Central memory CD8-positive, alpha-beta T cell (primary cell): ENCODE data around the gene CCL13.

Experiments
- ATAC-seq: fragments of 150-1000 bp; cut with Tn5 transposase; replicated peaks from 2 replicates; pipeline ENCODE4 v1.10.0; 2022; ENCODE audit warnings: mild to moderate bottlenecking, moderate FRiP score, moderate number of reproducible peaks; ENCODE audit not compliant: poor library complexity, severe bottlenecking; ENCODE audit errors: extremely low read depth
- DNase-seq, 2 donors: peaks; one replicate each; pipeline ENCODE4 v3.0.0; 2021; ENCODE audit warnings: low spot score in 2 of 2
- H3K27ac Mint-ChIP-seq: one replicate; pipeline ENCODE4 v1.8.0; 2022; ENCODE audit warnings: low read depth, mild to moderate bottlenecking, moderate library complexity, mixed read lengths
- H3K27me3 Mint-ChIP-seq: one replicate; pipeline ENCODE4 v1.8.0; 2022; ENCODE audit warnings: mixed read lengths
- H3K36me3 Mint-ChIP-seq: one replicate; pipeline ENCODE4 v1.8.0; 2022; ENCODE audit warnings: mild to moderate bottlenecking, moderate library complexity, mixed read lengths; ENCODE audit not compliant: insufficient read depth
- H3K4me1 Mint-ChIP-seq: one replicate; pipeline ENCODE4 v1.8.0; 2022; ENCODE audit warnings: mixed read lengths
- H3K4me3 Mint-ChIP-seq: one replicate; pipeline ENCODE4 v1.8.0; 2022; ENCODE audit warnings: mild to moderate bottlenecking, moderate library complexity, mixed read lengths
- H3K9me3 Mint-ChIP-seq: one replicate; pipeline ENCODE4 v1.8.0; 2022; ENCODE audit warnings: mixed read lengths

Gene CCL13

DNA sequence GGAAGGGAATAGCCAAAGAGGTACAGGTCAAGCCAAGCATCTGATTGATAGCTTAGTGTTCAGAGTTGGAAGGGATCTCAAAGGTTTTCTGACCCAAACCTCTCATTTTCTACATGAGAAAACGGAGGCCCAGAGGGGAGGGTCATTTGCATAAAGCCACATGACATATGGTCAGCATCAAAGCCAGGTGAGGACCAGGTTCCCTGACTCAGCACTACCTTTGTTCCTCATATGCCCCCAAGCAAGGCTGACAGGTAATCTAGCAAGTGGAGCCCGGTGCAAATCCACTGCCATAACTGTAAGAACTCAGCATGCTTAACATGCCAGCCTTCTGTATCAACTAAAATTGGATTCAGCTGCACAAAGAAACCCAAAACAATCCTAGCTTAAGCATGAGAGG is 35.0 kb downstream of the CCL13 start:
- H3K4me1 Mint-ChIP-seq, result peaks cover 6% of the 10 kb centered on the region
- peaks cover 1% of the 10 kb centered on the region for H3K36me3 Mint-ChIP-seq
- no peaks in the 10 kb centered on the region for H3K9me3 Mint-ChIP-seq
- DNase-seq, result no peak
- no peak overlapping the region for H3K4me3 Mint-ChIP-seq
- H3K27ac Mint-ChIP-seq, result no peak overlapping the region
- H3K27me3 Mint-ChIP-seq, result peaks cover 8% of the 10 kb centered on the region
- ATAC-seq, result no peak

DNA sequence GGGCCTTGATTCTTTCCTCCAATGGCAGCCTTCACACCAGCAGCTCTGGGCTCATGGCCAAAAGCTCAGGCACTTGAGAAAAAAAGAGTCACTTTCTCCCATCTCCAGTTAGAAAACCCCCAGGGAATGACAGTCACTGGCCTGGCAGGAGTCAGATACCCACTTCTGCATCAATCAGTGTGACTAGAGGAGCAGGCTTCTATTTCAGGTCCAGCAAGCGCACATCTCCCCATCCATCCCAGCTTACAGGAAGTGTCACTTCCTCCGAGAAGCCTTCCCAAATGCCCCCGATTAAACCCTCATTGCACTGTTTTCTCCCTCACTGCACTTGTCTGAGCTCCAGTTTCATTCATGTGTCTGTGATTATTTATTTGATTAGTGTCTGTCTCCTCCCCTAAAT is 37.1 kb downstream of the CCL13 start:
- peaks cover 13% of the 10 kb centered on the region for H3K27me3 Mint-ChIP-seq
- peaks cover 1% of the 10 kb centered on the region for H3K36me3 Mint-ChIP-seq
- H3K27ac Mint-ChIP-seq, result no peak overlapping the region
- no peak overlapping the region for H3K4me3 Mint-ChIP-seq
- DNase-seq (no peak), ATAC-seq (no peak)
- H3K4me1 Mint-ChIP-seq, result peaks cover 6% of the 10 kb centered on the region
- H3K9me3 Mint-ChIP-seq, result no peaks in the 10 kb centered on the region

DNA sequence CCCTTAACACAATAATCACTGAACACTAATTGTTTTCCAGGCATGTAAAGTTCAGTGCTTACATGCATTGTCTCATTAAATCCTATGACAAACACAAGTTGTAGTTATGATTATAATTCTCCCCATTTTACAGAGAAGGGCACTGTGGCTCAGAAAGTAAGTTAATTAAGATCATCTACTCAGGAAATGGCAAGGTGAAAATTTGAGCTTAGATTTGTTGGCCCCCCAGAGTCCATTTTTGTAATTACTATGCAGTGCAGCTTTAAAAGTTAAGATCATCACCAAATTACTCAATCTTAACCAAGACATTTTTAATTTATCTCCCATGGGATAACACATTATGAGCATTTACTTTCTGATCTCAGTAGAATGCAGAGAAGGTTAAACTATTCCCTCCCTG is 41.0 kb downstream of the CCL13 start:
- ATAC-seq, result no peak
- Mint-ChIP-seq H3K4me3 (no peak overlapping the region), H3K9me3 (no peaks in the 10 kb centered on the region), H3K4me1 (no peaks in the 10 kb centered on the region), H3K36me3 (no peaks in the 10 kb centered on the region), H3K27ac (no peak overlapping the region), H3K27me3 (peaks cover 13% of the 10 kb centered on the region)
- DNase-seq, result no peak

DNA sequence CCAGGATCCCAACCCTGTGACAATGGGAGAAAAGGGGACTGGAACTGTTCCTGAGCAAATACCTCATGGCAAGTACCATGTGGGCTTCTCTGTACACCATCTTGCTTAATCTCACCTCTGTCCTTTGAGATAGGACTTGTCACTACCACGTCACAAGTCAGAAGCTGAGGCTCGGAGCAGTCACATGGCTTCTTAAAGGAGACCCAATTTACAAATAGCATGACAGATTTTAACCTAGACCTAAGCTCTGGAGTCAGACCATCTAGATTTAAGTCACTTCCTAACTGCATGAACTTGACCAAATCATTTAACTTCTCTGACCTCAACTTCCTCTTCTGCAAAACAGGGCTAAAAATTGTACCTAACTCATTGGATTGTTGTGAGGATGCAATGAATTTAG is 42.7 kb downstream of the CCL13 start:
- no peak overlapping the region for H3K27ac Mint-ChIP-seq
- no peak overlapping the region for H3K4me3 Mint-ChIP-seq
- ATAC-seq, result peak; percentile 19
- no peak for DNase-seq
- no peaks in the 10 kb centered on the region for H3K9me3 Mint-ChIP-seq
- no peaks in the 10 kb centered on the region for H3K4me1 Mint-ChIP-seq
- no peaks in the 10 kb centered on the region for H3K36me3 Mint-ChIP-seq
- H3K27me3 Mint-ChIP-seq, result peaks cover 13% of the 10 kb centered on the region

DNA sequence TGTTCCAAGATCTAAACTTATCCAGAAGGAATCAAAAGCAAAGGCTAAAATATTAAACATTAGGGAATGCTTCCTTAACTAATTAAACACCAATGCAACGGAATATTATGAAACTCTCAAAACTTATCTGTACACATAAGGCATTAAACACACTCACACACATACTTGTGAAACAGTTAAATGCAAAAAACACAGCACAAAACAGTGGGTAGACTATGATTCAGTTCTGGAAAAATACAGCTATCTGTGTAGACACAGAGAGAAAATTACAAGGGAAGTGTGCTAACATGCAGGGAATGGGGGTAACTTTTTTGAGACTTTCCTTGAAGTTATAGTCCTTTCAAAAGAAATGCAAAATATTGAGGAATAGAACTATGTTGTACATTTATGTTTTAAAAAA is 43.4 kb downstream of the CCL13 start:
- no peaks in the 10 kb centered on the region for H3K9me3 Mint-ChIP-seq
- no peak overlapping the region for H3K4me3 Mint-ChIP-seq
- no peaks in the 10 kb centered on the region for H3K36me3 Mint-ChIP-seq
- DNase-seq, result no peak
- no peak for ATAC-seq
- peaks cover 13% of the 10 kb centered on the region for H3K27me3 Mint-ChIP-seq
- no peaks in the 10 kb centered on the region for H3K4me1 Mint-ChIP-seq
- H3K27ac Mint-ChIP-seq, result no peak overlapping the region

DNA sequence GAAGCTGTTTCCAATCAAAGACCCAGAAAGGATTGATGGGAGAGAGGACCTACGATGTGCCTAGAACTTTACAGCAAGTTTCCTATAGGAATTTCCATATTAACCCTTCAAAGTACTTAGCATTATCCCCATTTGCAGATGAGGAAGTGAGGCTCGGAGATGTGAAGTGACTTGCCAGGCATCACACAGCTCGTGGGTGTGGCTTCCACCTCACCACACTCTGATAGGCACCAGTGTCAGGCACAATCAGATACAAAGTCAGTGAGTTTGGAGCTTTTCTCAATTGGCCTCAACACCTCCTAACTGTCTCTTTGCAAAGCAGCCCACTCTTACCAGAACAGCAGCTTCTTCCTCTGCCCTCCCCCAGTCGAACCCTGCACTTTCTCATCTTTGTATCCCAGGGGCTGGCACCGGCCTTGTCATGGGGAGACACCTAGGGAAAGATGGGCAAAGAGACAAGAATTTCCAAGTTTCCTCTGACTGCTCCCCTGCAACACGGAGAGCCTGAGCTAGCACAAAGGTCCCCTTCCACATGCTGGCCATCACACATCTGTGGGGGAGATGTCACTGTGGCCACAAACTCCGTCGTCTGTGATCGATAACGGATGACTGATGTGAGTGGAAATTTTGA is 44.1 kb downstream of the CCL13 start:
- H3K27me3 Mint-ChIP-seq, result peaks cover 13% of the 10 kb centered on the region
- no peak overlapping the region for H3K4me3 Mint-ChIP-seq
- ATAC-seq (no peak), DNase-seq (no peak)
- no peaks in the 10 kb centered on the region for H3K4me1 Mint-ChIP-seq
- H3K36me3 Mint-ChIP-seq, result no peaks in the 10 kb centered on the region
- no peak overlapping the region for H3K27ac Mint-ChIP-seq
- no peaks in the 10 kb centered on the region for H3K9me3 Mint-ChIP-seq

DNA sequence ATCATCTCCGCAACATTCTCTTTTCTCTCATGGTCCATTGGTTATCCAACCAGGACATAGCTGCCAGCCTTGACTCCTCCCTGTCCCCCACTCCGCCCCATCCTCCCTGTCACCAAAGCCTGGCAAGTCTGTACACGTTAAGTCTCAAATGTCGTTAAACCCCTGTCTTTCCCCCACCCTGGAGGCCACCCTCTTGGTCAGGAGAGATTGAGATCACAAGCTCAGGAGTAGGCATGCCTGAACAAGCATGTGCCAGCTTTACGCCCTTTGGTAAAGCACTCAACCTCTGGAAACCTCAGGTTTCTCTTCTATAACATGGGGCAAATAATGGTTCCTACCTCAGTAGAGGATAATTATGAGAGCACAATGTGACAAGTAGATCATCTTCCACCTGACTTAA is 44.9 kb downstream of the CCL13 start:
- Mint-ChIP-seq H3K9me3 (no peaks in the 10 kb centered on the region), H3K27me3 (peaks cover 13% of the 10 kb centered on the region), H3K4me1 (no peaks in the 10 kb centered on the region), H3K36me3 (no peaks in the 10 kb centered on the region), H3K4me3 (no peak overlapping the region), H3K27ac (no peak overlapping the region)
- DNase-seq (no peak), ATAC-seq (no peak)

DNA sequence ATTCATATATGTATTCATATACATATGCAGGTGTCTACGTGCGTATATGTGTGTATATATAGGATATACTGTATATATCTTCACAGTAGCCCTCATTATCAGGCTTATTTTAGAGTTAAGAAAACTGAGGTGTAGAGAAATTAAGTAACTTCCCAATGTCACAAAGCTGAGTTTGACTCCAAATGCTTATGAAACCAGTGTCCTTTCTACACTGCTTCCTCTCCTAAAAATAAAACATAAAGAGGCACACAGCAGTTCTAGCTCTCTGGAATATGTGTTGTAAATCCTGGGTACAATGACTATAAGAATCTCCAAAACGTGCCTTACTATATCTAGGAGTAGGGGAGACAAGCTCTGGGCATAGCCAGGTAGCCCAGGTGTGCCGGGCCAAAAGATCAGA is 46.7 kb downstream of the CCL13 start:
- Mint-ChIP-seq H3K36me3 (no peaks in the 10 kb centered on the region), H3K27me3 (peaks cover 19% of the 10 kb centered on the region), H3K9me3 (no peaks in the 10 kb centered on the region), H3K4me1 (no peaks in the 10 kb centered on the region), H3K4me3 (no peak overlapping the region), H3K27ac (no peak overlapping the region)
- ATAC-seq (no peak), DNase-seq (no peak)

DNA sequence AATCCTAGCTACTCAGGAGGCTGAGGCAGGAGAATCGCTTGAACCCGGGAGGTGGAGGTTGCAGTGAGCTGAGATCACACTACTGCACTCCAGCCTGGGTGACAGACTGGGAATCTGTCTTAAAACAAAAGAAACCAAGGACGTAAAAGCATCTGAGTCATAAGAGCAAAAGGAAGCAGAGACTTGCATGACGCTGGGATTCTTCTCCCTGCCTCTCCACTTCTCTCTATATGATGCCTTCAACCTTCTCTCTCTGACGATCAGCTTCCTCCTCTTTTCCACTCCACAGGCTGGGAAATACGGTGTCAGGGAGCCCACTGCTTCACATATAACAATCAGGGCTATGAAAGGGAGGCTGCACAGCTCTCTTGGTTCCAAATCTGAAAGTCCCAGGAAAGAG is 49.9 kb downstream of the CCL13 start:
- no peak overlapping the region for H3K27ac Mint-ChIP-seq
- H3K9me3 Mint-ChIP-seq, result no peaks in the 10 kb centered on the region
- DNase-seq (no peak), ATAC-seq (no peak)
- H3K27me3 Mint-ChIP-seq, result peaks cover 47% of the 10 kb centered on the region
- H3K36me3 Mint-ChIP-seq, result no peaks in the 10 kb centered on the region
- no peaks in the 10 kb centered on the region for H3K4me1 Mint-ChIP-seq
- H3K4me3 Mint-ChIP-seq, result no peak overlapping the region
